Keratinocyte (primary cell): ENCODE data around the gene CPSF4.

Experiments used
- EZH2 ChIP-seq: IDR thresholded peaks from one replicate; pipeline ENCODE4 v1.6.1; 2012; ENCODE audit warnings: inconsistent platforms, mild to moderate bottlenecking, low read length, moderate library complexity
- TF ChIP-seq, protein P1 (sequence below), 3 experiments: IDR thresholded peaks in 1 of 3; conservative IDR thresholded peaks in 1 of 3; optimal IDR thresholded peaks in 1 of 3; 2 replicates in 2 of 3; 3 replicates in 1 of 3; pipeline versions ENCODE3 to v1.5.1; 2011; ENCODE audit warnings: low read length in 3 of 3, mild to moderate bottlenecking in 3 of 3, moderate library complexity in 2 of 3, control low read depth in 1 of 3, inconsistent platforms in 1 of 3; ENCODE audit not compliant: insufficient read depth in 2 of 3; ENCODE audit errors: extremely low read depth in 1 of 3

GRCh38 chr7:99489235-99489634 lies 50.5 kb downstream of the CPSF4 start:
- TF ChIP-seq, protein P1, sequence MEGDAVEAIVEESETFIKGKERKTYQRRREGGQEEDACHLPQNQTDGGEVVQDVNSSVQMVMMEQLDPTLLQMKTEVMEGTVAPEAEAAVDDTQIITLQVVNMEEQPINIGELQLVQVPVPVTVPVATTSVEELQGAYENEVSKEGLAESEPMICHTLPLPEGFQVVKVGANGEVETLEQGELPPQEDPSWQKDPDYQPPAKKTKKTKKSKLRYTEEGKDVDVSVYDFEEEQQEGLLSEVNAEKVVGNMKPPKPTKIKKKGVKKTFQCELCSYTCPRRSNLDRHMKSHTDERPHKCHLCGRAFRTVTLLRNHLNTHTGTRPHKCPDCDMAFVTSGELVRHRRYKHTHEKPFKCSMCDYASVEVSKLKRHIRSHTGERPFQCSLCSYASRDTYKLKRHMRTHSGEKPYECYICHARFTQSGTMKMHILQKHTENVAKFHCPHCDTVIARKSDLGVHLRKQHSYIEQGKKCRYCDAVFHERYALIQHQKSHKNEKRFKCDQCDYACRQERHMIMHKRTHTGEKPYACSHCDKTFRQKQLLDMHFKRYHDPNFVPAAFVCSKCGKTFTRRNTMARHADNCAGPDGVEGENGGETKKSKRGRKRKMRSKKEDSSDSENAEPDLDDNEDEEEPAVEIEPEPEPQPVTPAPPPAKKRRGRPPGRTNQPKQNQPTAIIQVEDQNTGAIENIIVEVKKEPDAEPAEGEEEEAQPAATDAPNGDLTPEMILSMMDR (optimal IDR thresholded peaks at IDR 0.05 in 1 of 3, IDR thresholded peaks at IDR 0.05 in 1 of 3, conservative IDR thresholded peaks at IDR 0.05 in 1 of 3; ENCODE audit: extremely low read depth in 1 of 3, insufficient read depth in 2 of 3, low read length in 3 of 3) = no peak
- TF ChIP-seq EZH2 = no peak
